AG09319 (cell line): ENCODE measurements around the gene WIZ.

Experiments used
- DNase-seq: peaks from one replicate; pipeline ENCODE4 v3.0.0-alpha.2; 2010; ENCODE audit warnings: low read depth; ENCODE audit errors: extremely low read depth
- CTCF ChIP-seq: IDR thresholded peaks from 2 replicates; pipeline ENCODE4 v1.5.1; 2011; ENCODE audit warnings: low read depth, mild to moderate bottlenecking, inconsistent platforms, low read length, moderate library complexity

Gene WIZ

GRCh38 chr19:15379999-15380647 is 69.6 kb downstream of the WIZ start:
- no peak for TF ChIP-seq CTCF

GRCh38 chr19:15379083-15379998 is 70.4 kb downstream of the WIZ start, which contains the start of gene AKAP8:
TSS of gene AKAP8 (minus strand) at chr19:15379787. CDS start at chr19:15379731, 56 bp downstream.
- DNase-seq, result peak; percentile 97
- TF ChIP-seq CTCF, result no peak

More at GRCh38 chr19:15379999-15380647, 69.6 kb downstream of the WIZ start:
- no peak for DNase-seq

DNA sequence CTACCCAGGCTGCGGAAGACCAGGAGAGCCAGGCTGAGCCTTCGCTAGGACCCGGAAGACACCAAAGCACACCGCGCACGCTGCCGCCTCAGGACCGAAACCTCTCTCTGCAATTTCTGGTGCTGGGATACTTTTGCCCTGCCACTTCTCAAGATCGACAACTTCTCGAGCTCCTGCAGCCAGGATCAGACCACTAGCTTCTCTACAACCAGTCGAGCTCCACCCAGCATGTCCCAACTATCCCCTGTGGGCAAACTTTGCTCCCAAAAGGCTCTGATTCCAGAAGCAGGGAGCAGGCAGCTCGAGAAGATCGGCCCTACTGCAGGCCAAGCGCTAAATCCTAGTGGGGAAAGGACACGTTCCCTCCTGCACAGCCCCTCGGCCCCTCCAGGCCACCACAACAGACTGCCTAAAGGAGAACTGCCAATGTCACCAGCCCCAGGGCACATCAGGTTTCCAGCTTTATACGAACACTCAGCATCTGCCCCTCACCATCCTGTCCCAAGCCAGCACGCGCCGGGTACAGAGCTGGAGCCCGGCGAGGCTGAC is 71.1 kb downstream of the WIZ start:
- no peak for DNase-seq
- no peak for TF ChIP-seq CTCF

DNA sequence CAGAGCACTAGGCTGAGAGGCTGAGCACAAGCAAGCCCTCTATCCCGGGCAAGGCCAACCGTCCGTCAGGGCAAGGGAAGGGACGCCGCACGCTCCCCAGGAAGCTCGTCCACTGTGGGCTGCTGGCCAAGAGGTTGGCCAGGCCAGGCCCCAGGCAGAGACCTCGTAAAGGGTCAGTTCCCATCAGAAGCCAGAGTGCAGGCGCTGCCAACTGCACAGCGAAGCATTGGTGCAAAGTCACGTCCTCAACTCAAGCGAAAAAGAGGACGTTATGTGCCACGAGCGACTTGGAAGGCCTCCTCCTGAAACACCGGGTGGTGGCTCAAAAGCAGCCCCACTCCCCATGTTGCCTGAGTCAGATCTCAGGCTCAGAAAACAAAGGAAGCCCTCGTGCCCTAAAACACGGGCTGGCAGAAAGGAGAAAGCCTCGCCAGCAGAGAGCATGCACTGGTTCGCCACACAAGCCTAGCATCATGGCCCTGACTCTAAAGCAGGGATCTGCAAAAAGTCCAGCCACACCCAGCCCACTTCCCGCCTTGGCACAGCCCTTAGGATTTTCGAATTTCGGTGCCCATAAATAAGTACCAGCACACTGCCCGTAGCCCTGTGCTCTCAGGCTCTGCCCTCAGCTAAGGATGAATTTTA is 74.8 kb downstream of the WIZ start:
- no peak for TF ChIP-seq CTCF
- no peak for DNase-seq

- TF ChIP-seq CTCF, result no peak
- no peak for DNase-seq
These were observed 75.6 kb downstream of the WIZ start for GRCh38 chr19:15374105-15374651.

DNA sequence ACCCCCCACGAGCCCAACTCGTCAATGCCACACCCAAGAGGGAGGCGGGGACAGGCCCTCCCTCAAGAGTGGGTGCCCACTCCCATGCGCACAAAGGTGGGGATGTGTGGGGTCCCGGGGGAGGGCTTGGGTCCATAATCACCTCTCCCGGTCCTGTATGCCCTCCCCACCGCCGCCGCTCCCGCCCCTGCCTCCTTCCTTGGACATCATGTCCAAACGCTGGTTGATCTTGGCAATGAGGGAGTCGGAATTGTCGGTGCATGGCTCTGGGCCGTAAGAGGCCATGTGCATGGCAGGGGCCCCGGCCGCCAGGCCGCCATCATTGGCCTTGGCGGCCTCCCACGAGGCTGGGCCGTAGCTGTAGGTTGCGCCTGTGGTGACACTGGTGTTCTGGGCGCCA is 76.1 kb downstream of the WIZ start:
- TF ChIP-seq CTCF, result no peak
- no peak for DNase-seq
